ENCODE measurements around the gene MYL2. TPM values are rescaled to one million over a fixed set of nuclear protein-coding genes. Genes with fewer than 3 reads are reported as not detected.

Gene MYL2
- total and polyA plus RNA-seq, 10 of the 15 experiments (the other 5 are each of a cell fraction or from before 2014, with no cell fraction given), result 0.08 to 1.8 (median 0.57) TPM; not detected in 1

DNA sequence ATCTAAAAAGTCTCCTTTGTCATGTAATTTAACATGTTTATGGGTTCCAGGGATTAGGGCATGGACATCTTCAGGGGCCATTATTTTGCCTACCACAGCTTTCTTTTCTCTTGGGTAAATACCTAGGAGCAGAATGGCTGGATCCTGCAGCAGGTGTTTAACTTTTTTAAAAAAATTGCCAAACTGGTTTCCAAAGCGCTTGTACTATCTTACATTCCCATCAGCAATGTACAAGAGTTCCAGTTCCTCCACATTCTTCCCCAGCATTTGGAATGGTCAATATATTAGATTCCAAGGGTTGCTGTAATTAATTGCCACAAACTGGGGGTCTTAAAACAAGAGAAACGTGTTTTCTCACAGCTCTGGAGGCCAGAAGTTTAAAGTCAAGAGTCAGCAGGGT is 27.7 kb upstream of the MYL2 start:
- DNase-seq (ENCODE audit: low read depth, low spot score) (no peak), FAIRE-seq (no peak), ATAC-seq (no peak)
- Histone ChIP-seq H4K20me1 (ENCODE audit: control insufficient read depth, insufficient read depth) (no peaks in the 10 kb centered on the region), H3K4me3 (no peak overlapping the region), H3K79me2 (ENCODE audit: control insufficient read depth, insufficient read depth, low read length) (no peaks in the 10 kb centered on the region), H3K9me3 (replicated peaks; ENCODE audit: control insufficient read depth, insufficient read depth, low read length) (peaks cover 4% of the 10 kb centered on the region; the same call in 2 of the 3 replicates), H2AFZ (ENCODE audit: control insufficient read depth, low read depth, low read length) (no peak overlapping the region), H3K4me1 (ENCODE audit: control insufficient read depth, insufficient read depth, low read length) (no peaks in the 10 kb centered on the region), H3K4me2 (ENCODE audit: control insufficient read depth, insufficient read depth) (no peak overlapping the region), H3K36me3 (ENCODE audit: control insufficient read depth in 2 of 2, insufficient read depth in 2 of 2, low read length in 1 of 2) (no peaks in the 10 kb centered on the region), H3K9ac (ENCODE audit: control insufficient read depth, insufficient read depth, low read length) (no peak overlapping the region), H3K27me3 (replicated peaks in 1 of 2; ENCODE audit: control insufficient read depth in 2 of 2, insufficient read depth in 2 of 2, low read length in 1 of 2) (no peaks in the 10 kb centered on the region), H3K27ac (ENCODE audit: control insufficient read depth, insufficient read depth) (no peak overlapping the region)
- intact Hi-C loops (cut with micrococcal nuclease; ENCODE audit: unreplicated experiment) (no loop called here), in situ Hi-C loops (cut with MboI) (no loop called here)
- POLR2A ChIA-PET, result no interaction called here
- CTCF ChIA-PET, result interaction anchor here (1.5 kb wide), 1 partner anchor 11 kb away, joined by 7 read pairs; no protein-coding TSS in a partner anchor
- no TSS peak for BruUV-seq (replicated peaks)
- 0% methylated on average over 2 of the region's 2 CpGs for WGBS (ENCODE audit: insufficient coverage, insufficient replicate concordance, low lambda C conversion rate, missing lambda C conversion rate)
- SMC1A ChIA-PET (ENCODE audit: uncharacterized antibody, unreplicated experiment), result no interaction called here
- RAD21 ChIA-PET (ENCODE audit: unreplicated experiment), result no interaction called here
- no peak for TF ChIP-seq MXI1 (IDR thresholded peaks at IDR 0.05; ENCODE audit: low read depth, low read length)
- TF ChIP-seq, protein P1, sequence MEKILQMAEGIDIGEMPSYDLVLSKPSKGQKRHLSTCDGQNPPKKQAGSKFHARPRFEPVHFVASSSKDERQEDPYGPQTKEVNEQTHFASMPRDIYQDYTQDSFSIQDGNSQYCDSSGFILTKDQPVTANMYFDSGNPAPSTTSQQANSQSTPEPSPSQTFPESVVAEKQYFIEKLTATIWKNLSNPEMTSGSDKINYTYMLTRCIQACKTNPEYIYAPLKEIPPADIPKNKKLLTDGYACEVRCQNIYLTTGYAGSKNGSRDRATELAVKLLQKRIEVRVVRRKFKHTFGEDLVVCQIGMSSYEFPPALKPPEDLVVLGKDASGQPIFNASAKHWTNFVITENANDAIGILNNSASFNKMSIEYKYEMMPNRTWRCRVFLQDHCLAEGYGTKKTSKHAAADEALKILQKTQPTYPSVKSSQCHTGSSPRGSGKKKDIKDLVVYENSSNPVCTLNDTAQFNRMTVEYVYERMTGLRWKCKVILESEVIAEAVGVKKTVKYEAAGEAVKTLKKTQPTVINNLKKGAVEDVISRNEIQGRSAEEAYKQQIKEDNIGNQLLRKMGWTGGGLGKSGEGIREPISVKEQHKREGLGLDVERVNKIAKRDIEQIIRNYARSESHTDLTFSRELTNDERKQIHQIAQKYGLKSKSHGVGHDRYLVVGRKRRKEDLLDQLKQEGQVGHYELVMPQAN (conservative IDR thresholded peaks at IDR 0.05), result no peak
- no peak for TF ChIP-seq EZH2 (IDR thresholded peaks at IDR 0.05; ENCODE audit: borderline replicate concordance, control insufficient read depth, low read depth, low read length)
- no peak for TF ChIP-seq GATAD2B (conservative IDR thresholded peaks at IDR 0.05; ENCODE audit: low read depth)
- TF ChIP-seq, protein P2, sequence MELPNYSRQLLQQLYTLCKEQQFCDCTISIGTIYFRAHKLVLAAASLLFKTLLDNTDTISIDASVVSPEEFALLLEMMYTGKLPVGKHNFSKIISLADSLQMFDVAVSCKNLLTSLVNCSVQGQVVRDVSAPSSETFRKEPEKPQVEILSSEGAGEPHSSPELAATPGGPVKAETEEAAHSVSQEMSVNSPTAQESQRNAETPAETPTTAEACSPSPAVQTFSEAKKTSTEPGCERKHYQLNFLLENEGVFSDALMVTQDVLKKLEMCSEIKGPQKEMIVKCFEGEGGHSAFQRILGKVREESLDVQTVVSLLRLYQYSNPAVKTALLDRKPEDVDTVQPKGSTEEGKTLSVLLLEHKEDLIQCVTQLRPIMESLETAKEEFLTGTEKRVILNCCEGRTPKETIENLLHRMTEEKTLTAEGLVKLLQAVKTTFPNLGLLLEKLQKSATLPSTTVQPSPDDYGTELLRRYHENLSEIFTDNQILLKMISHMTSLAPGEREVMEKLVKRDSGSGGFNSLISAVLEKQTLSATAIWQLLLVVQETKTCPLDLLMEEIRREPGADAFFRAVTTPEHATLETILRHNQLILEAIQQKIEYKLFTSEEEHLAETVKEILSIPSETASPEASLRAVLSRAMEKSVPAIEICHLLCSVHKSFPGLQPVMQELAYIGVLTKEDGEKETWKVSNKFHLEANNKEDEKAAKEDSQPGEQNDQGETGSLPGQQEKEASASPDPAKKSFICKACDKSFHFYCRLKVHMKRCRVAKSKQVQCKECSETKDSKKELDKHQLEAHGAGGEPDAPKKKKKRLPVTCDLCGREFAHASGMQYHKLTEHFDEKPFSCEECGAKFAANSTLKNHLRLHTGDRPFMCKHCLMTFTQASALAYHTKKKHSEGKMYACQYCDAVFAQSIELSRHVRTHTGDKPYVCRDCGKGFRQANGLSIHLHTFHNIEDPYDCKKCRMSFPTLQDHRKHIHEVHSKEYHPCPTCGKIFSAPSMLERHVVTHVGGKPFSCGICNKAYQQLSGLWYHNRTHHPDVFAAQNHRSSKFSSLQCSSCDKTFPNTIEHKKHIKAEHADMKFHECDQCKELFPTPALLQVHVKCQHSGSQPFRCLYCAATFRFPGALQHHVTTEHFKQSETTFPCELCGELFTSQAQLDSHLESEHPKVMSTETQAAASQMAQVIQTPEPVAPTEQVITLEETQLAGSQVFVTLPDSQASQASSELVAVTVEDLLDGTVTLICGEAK (IDR thresholded peaks at IDR 0.05; ENCODE audit: borderline replicate concordance), result no peak
- no peak for TF ChIP-seq YY1 (IDR thresholded peaks at IDR 0.05; ENCODE audit: low read depth, low read length)
- TF ChIP-seq SREBF2 (IDR thresholded peaks at IDR 0.05; ENCODE audit: low read length), result no peak
- TF ChIP-seq BACH1 (IDR thresholded peaks at IDR 0.05; ENCODE audit: borderline replicate concordance), result no peak
- TF ChIP-seq, protein P3, sequence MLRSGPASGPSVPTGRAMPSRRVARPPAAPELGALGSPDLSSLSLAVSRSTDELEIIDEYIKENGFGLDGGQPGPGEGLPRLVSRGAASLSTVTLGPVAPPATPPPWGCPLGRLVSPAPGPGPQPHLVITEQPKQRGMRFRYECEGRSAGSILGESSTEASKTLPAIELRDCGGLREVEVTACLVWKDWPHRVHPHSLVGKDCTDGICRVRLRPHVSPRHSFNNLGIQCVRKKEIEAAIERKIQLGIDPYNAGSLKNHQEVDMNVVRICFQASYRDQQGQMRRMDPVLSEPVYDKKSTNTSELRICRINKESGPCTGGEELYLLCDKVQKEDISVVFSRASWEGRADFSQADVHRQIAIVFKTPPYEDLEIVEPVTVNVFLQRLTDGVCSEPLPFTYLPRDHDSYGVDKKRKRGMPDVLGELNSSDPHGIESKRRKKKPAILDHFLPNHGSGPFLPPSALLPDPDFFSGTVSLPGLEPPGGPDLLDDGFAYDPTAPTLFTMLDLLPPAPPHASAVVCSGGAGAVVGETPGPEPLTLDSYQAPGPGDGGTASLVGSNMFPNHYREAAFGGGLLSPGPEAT (IDR thresholded peaks at IDR 0.05; ENCODE audit: low read depth), result no peak
- no peak for TF ChIP-seq MYC (IDR thresholded peaks at IDR 0.05; ENCODE audit: insufficient read depth, insufficient read length, insufficient replicate concordance, low read length, severe bottlenecking)
- no peak for TF ChIP-seq TBL1XR1 (IDR thresholded peaks at IDR 0.05; ENCODE audit: low read depth, low read length)
- TF ChIP-seq NR2C1 (IDR thresholded peaks at IDR 0.05), result no peak
- TF ChIP-seq, protein P4, sequence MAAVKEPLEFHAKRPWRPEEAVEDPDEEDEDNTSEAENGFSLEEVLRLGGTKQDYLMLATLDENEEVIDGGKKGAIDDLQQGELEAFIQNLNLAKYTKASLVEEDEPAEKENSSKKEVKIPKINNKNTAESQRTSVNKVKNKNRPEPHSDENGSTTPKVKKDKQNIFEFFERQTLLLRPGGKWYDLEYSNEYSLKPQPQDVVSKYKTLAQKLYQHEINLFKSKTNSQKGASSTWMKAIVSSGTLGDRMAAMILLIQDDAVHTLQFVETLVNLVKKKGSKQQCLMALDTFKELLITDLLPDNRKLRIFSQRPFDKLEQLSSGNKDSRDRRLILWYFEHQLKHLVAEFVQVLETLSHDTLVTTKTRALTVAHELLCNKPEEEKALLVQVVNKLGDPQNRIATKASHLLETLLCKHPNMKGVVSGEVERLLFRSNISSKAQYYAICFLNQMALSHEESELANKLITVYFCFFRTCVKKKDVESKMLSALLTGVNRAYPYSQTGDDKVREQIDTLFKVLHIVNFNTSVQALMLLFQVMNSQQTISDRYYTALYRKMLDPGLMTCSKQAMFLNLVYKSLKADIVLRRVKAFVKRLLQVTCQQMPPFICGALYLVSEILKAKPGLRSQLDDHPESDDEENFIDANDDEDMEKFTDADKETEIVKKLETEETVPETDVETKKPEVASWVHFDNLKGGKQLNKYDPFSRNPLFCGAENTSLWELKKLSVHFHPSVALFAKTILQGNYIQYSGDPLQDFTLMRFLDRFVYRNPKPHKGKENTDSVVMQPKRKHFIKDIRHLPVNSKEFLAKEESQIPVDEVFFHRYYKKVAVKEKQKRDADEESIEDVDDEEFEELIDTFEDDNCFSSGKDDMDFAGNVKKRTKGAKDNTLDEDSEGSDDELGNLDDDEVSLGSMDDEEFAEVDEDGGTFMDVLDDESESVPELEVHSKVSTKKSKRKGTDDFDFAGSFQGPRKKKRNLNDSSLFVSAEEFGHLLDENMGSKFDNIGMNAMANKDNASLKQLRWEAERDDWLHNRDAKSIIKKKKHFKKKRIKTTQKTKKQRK (IDR thresholded peaks at IDR 0.05; ENCODE audit: low read depth, low read length), result no peak
- TF ChIP-seq ZNF274 (IDR thresholded peaks at IDR 0.05; ENCODE audit: insufficient read depth, insufficient read length), result no peak

All from GM12878 (cell line).